NCI-H510A (cell line): ENCODE measurements around the gene PHGDH.

Source experiments
- DNase-seq: peaks from one replicate; lab custom pipeline; 2025; lab: John Stamatoyannopoulos, UW

Gene PHGDH

DNA sequence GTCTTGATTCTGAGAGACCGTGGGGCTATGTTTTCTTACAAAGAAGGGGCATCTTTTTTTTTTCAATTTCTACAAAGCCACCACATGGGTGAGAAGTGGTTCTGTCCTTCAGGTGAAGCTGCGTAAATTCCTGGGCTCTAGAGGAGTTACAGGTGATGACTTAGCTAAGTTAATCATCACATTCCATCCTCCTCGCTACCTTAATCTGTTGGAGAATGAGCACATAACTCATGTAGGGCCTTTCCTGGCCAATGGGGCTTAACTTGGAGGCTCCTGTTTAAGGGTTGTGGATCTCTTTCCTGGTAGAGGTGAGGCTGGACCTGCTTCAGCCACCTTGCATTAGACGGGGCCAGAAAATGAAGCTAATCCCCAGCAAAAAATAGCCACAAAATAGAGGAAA is 79.6 kb downstream of the PHGDH start:
- DNase-seq: no peak
